ENCODE measurements around the gene THAP12.

DNA sequence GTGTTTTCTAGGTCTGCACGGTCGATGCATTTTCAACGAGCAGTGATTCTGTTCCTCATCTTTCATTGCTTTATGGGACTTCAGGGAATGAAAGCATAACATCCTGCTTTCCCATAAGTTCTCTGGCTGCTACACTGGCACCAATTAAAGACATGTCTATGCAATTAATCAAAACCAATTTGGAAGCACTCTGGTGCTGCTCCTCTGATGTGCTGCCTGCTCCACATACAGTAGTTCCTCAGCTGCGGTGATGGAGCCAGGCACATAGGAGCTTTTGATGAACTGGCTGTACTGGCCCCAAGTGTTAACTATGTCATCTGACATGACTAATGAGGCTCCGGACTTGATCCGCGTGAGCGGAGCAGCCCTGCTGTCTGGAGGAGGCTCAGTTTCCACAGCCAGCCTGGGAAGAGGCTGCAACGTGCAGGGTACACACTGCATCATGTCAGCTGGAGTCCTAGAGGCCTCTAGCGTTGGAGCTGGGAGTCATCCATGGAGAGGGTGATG, 30.0 kb upstream of the THAP12 start:
- TF ChIP-seq, protein P1, sequence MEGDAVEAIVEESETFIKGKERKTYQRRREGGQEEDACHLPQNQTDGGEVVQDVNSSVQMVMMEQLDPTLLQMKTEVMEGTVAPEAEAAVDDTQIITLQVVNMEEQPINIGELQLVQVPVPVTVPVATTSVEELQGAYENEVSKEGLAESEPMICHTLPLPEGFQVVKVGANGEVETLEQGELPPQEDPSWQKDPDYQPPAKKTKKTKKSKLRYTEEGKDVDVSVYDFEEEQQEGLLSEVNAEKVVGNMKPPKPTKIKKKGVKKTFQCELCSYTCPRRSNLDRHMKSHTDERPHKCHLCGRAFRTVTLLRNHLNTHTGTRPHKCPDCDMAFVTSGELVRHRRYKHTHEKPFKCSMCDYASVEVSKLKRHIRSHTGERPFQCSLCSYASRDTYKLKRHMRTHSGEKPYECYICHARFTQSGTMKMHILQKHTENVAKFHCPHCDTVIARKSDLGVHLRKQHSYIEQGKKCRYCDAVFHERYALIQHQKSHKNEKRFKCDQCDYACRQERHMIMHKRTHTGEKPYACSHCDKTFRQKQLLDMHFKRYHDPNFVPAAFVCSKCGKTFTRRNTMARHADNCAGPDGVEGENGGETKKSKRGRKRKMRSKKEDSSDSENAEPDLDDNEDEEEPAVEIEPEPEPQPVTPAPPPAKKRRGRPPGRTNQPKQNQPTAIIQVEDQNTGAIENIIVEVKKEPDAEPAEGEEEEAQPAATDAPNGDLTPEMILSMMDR (IDR thresholded peaks at IDR 0.05) = no peak
- TF ChIP-seq POLR2A (IDR thresholded peaks at IDR 0.05) = no peak
- TF ChIP-seq POLR2AphosphoS5 (IDR thresholded peaks at IDR 0.05) = no peak
